Tibial artery (tissue), 4 donors: ENCODE results near the gene THSD4.

ENCODE experiments used
- DNase-seq, 2 donors: peaks; one replicate each; pipeline ENCODE4 v3.0.0-alpha.2; 2019
- H3K27ac ChIP-seq, 2 donors: fragments of 200-600 bp; sonication (generic) in 1 of 2; 1 replicate in 1 of 2; 2 replicates in 1 of 2; pipeline ENCODE4 v1.5.1; 2018 to 2019; ENCODE audit warnings: mild to moderate bottlenecking in 1 of 2
- H3K27me3 ChIP-seq, 2 donors: fragments of 200-600 bp; sonication (generic) in 1 of 2; one replicate each; pipeline versions ENCODE4 v1.5.1 to v1.6.0; 2016 to 2019
- H3K36me3 ChIP-seq, 3 donors: fragments of 200-600 bp; sonication (generic) in 2 of 3; one replicate each; pipeline ENCODE4 v1.5.1; 2016 to 2019; ENCODE audit warnings: mild to moderate bottlenecking in 2 of 3
- H3K4me1 ChIP-seq, 4 donors: fragments of 200-600 bp; sonication (generic) in 2 of 4; 1 replicate in 3 of 4; 2 replicates in 1 of 4; pipeline ENCODE4 v1.5.1; 2016 to 2019
- H3K4me3 ChIP-seq, 2 donors: fragments of 200-600 bp; sonication (generic) in 1 of 2; 1 replicate in 1 of 2; 2 replicates in 1 of 2; pipeline ENCODE4 v1.5.1; 2018 to 2019; ENCODE audit warnings: mild to moderate bottlenecking in 2 of 2
- H3K9me3 ChIP-seq, 3 donors: fragments of 200-600 bp; sonication (generic) in 1 of 3; one replicate each; pipeline ENCODE4 v1.5.1; 2016 to 2019
- intact Hi-C: fragments of 100-400 bp; cut with DNase I; formaldehyde crosslinking; loops from one replicate; pipeline ENCODE4 v1.15.0; 2023; ENCODE audit warnings: low total_unique reads
- TF ChIP-seq, protein P1 (sequence below), 2 experiments: fragments of 200-600 bp in 1 of 2; fragments of 450-650 bp in 1 of 2; IDR thresholded peaks; one replicate each; pipeline ENCODE4 v1.5.1; 2017 to 2019; ENCODE audit warnings: antibody characterized with exemption in 2 of 2, mild to moderate bottlenecking in 1 of 2, moderate library complexity in 1 of 2

THSD4 gene

GRCh38 chr15:71776304-71776703 lies 661.0 kb downstream of the THSD4 start:
- intact Hi-C loops: no loop called here
- peaks cover 0 to 19% (median 14%) of the 10 kb centered on the region in 4 donors for H3K4me1 ChIP-seq
- H3K36me3 ChIP-seq: peaks cover 7 to 20% (median 10%) of the 10 kb centered on the region in 3 donors
- no peak overlapping the region for H3K4me3 ChIP-seq
- TF ChIP-seq, protein P1, sequence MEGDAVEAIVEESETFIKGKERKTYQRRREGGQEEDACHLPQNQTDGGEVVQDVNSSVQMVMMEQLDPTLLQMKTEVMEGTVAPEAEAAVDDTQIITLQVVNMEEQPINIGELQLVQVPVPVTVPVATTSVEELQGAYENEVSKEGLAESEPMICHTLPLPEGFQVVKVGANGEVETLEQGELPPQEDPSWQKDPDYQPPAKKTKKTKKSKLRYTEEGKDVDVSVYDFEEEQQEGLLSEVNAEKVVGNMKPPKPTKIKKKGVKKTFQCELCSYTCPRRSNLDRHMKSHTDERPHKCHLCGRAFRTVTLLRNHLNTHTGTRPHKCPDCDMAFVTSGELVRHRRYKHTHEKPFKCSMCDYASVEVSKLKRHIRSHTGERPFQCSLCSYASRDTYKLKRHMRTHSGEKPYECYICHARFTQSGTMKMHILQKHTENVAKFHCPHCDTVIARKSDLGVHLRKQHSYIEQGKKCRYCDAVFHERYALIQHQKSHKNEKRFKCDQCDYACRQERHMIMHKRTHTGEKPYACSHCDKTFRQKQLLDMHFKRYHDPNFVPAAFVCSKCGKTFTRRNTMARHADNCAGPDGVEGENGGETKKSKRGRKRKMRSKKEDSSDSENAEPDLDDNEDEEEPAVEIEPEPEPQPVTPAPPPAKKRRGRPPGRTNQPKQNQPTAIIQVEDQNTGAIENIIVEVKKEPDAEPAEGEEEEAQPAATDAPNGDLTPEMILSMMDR (IDR thresholded peaks at IDR 0.05): no peak
- no peaks in the 10 kb centered on the region for H3K9me3 ChIP-seq
- no peaks in the 10 kb centered on the region for H3K27me3 ChIP-seq
- no peak overlapping the region for H3K27ac ChIP-seq
- no peak for DNase-seq

- peaks cover 0 to 21% (median 16%) of the 10 kb centered on the region in 4 donors for H3K4me1 ChIP-seq
- no peak overlapping the region for H3K27ac ChIP-seq
- no peak for DNase-seq
- H3K9me3 ChIP-seq: no peaks in the 10 kb centered on the region
- H3K27me3 ChIP-seq: no peaks in the 10 kb centered on the region
- no peak overlapping the region for H3K4me3 ChIP-seq
- TF ChIP-seq, protein P1 (IDR thresholded peaks at IDR 0.05): no peak
- intact Hi-C loops: no loop called here
- H3K36me3 ChIP-seq: peaks cover 0 to 11% (median under 1%) of the 10 kb centered on the region in 3 donors
Observed at GRCh38 chr15:71777216-71777943, 662.1 kb downstream of the THSD4 start.

- H3K9me3 ChIP-seq: no peaks in the 10 kb centered on the region
- peak overlapping the region; percentile 62 to 67 for H3K27ac ChIP-seq
- intact Hi-C loops: no loop called here
- no peak for DNase-seq
- H3K4me1 ChIP-seq: peaks cover 0 to 29% (median 16%) of the 10 kb centered on the region in 4 donors
- TF ChIP-seq, protein P1 (IDR thresholded peaks at IDR 0.05): no peak
- no peak overlapping the region for H3K4me3 ChIP-seq
- H3K27me3 ChIP-seq: no peaks in the 10 kb centered on the region
- H3K36me3 ChIP-seq: peaks cover 0 to 10% (median 0%) of the 10 kb centered on the region in 3 donors
Observed at GRCh38 chr15:71779073-71779797, 664.0 kb downstream of the THSD4 start.

DNA sequence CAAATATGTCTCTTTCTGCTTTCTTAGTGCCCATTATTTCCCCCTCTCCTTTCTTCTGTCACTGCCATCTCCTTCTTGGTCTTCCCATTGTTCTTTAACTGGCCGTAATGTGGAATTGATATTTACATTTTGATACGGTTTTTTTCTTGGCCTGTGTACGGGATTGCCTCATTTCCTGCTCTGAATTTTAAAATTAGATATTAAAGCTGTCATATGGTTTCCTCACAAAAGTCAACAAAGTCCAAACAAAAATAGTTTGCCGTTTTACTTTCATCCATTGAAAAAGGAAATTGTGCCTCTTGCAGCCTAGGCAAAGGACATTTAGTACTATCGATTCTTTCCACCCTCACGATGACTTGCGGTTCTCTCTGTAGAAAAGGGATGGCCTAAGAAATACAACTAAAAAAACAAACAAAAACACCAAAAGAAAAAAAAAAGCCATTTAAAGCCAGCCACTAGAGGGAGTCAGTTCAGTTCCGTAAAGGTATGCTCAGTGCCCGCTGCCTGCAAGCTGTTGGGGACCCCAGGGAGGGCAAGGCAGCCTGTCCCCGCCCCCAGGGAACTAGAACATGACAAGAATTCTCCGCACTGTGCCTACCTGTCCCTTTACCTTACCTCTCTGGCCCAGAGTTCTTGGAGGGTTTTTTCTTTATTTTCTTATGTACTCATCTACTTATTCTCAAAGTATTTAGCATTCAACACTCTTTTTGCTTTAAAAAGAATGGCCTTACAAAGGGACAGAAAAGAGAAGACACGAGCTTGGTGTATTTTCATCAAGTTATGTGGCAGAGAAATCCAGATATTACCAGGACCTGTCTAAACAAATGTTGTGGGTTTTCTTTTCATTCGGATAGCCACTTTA lies 665.1 kb downstream of the THSD4 start:
- Histone ChIP-seq H3K4me3 (peak overlapping the region; percentile 14 to 20), H3K9me3 (no peaks in the 10 kb centered on the region), H3K27ac (peak overlapping the region; percentile 62 to 67), H3K36me3 (peaks cover 0 to 10% (median 0%) of the 10 kb centered on the region in 3 donors), H3K4me1 (peaks cover 0 to 29% (median 16%) of the 10 kb centered on the region in 4 donors), H3K27me3 (no peaks in the 10 kb centered on the region)
- peak; percentile 27 to 64 for DNase-seq
- intact Hi-C loops: no loop called here
- TF ChIP-seq, protein P1 (IDR thresholded peaks at IDR 0.05): peak; percentile 59 to 65
